ENCODE measurements around the gene NPRL2. TPM values are rescaled to one million over a fixed set of nuclear protein-coding genes. Genes with fewer than 3 reads are reported as not detected.

Gene NPRL2
- total and polyA plus RNA-seq, 2 of the 8 experiments (the other 6 are each of a cell fraction or from before 2014, with no cell fraction given) = 28.4 to 51.4 TPM

DNA sequence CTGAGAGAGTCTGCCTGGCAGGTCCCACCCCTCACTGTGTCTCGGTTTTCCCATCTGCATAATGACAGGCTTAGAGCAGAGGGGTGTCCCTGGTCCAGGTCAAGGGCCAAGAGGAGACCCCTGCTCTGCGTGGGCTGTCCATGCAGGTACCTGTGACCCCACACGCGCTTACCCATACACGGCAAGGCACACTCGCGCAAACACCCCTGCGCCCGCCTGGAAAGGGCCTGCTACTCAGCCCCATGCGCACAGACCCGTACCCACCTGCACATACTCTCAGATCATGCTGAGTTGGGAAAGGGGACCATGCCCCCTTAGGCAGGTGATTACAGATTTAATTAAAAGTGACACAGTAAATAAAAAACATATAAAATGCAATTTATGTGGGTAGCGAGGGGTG, 32.1 kb upstream of the NPRL2 start:
- ChIA-PET POLR2A (ENCODE audit: partially characterized antibody) (no interaction called here), CTCF (ENCODE audit: partially characterized antibody) (no interaction called here)
- H3K23ac ChIP-seq (ENCODE audit: insufficient read length) = no peak overlapping the region
- H3K18ac ChIP-seq (ENCODE audit: extremely low read depth, low read length) = no peak overlapping the region
- no peak overlapping the region for H3K9ac ChIP-seq (replicated peaks in 1 of 4; ENCODE audit: extremely low read depth in 1 of 4, low read depth in 3 of 4, low read length in 3 of 4)
- H2AK5ac ChIP-seq (ENCODE audit: low read depth, low read length) = no peak overlapping the region
- no peak overlapping the region for H4K8ac ChIP-seq (ENCODE audit: extremely low read depth, insufficient read depth, low read length)
- H3K27me3 ChIP-seq (replicated peaks in 1 of 4; ENCODE audit: control insufficient read depth in 3 of 4, extremely low read depth in 1 of 4, insufficient read depth in 3 of 4, low read length in 3 of 4) = peaks cover 0 to 3% (median 0%) of the 10 kb centered on the region in 4 experiments; a peak in 1 of 7 replicates
- no peaks in the 10 kb centered on the region for H3K9me3 ChIP-seq (ENCODE audit: insufficient read depth in 2 of 2, low read depth in 1 of 2, low read length in 1 of 2)
- H3K56ac ChIP-seq (replicated peaks; ENCODE audit: insufficient read length, low read depth, low read length) = no peak overlapping the region
- H3K4me3 ChIP-seq (ENCODE audit: extremely low read depth in 1 of 4, insufficient read depth in 2 of 4, low read depth in 3 of 4, low read length in 4 of 4) = no peak overlapping the region
- H3K79me1 ChIP-seq (ENCODE audit: low read depth, low read length) = no peaks in the 10 kb centered on the region
- no peaks in the 10 kb centered on the region for H3K36me3 ChIP-seq (ENCODE audit: control insufficient read depth in 2 of 4, insufficient read depth in 4 of 4, low read length in 3 of 4)
- H2BK15ac ChIP-seq (ENCODE audit: low read length) = no peak overlapping the region
- H2BK120ac ChIP-seq (replicated peaks; ENCODE audit: low read depth, low read length) = no peak overlapping the region
- H2BK5ac ChIP-seq (ENCODE audit: low read depth, low read length) = no peak overlapping the region
- H3K4ac ChIP-seq (replicated peaks; ENCODE audit: insufficient read length, low read depth, low read length) = no peak overlapping the region
- H3K14ac ChIP-seq (ENCODE audit: insufficient read length) = no peak overlapping the region
- H2BK20ac ChIP-seq (ENCODE audit: low read length) = no peak overlapping the region
- no peak overlapping the region for H2AFZ ChIP-seq (ENCODE audit: low read length)
- H3K4me2 ChIP-seq (ENCODE audit: insufficient read depth in 1 of 2, low read depth in 2 of 2, low read length in 2 of 2) = no peak overlapping the region
- H2BK12ac ChIP-seq (ENCODE audit: low read depth, low read length) = no peak overlapping the region
- DNase-seq (ENCODE audit: low read depth in 1 of 2, low spot score in 2 of 2) (no peak), FAIRE-seq (no peak)
- WGBS, 2 experiments (ENCODE audit: extremely low coverage in 1 of 2, insufficient coverage in 1 of 2, insufficient read length in 1 of 2, insufficient replicate concordance in 2 of 2, low coverage in 1 of 2, low lambda C conversion rate in 2 of 2, missing lambda C conversion rate in 1 of 2) = 91% methylated on average over 12 of the region's 12 CpGs; no CpG with 5 or more reads in 1 of the 2 experiments
- H4K5ac ChIP-seq (ENCODE audit: insufficient read length, low read depth, low read length) = no peak overlapping the region
- H3K4me1 ChIP-seq (replicated peaks in 1 of 4; ENCODE audit: control insufficient read depth in 3 of 4, insufficient read depth in 4 of 4, low read length in 3 of 4) = peaks cover 0 to 5% (median 2%) of the 10 kb centered on the region in 4 experiments; a peak in 2 of 7 replicates
- H4K91ac ChIP-seq (replicated peaks; ENCODE audit: insufficient read length, low read length) = no peak overlapping the region
- H3K23me2 ChIP-seq (ENCODE audit: low read depth, low read length) = no peaks in the 10 kb centered on the region
- H4K20me1 ChIP-seq (replicated peaks in 1 of 2; ENCODE audit: control insufficient read depth in 1 of 2, insufficient read depth in 2 of 2, low read length in 2 of 2) = peaks cover 2 to 4% of the 10 kb centered on the region in 2 experiments
- no peaks in the 10 kb centered on the region for H3K79me2 ChIP-seq (ENCODE audit: control insufficient read depth in 1 of 2, insufficient read depth in 2 of 2, low read length in 2 of 2)
- no peak overlapping the region for H3K27ac ChIP-seq (ENCODE audit: low read depth, low read length)
- TF ChIP-seq SIRT6 (IDR thresholded peaks at IDR 0.05; ENCODE audit: low read length) = no peak
- no peak for TF ChIP-seq NANOG (IDR thresholded peaks at IDR 0.05; ENCODE audit: insufficient read depth, low read depth, low read length, poor library complexity, severe bottlenecking)
- TF ChIP-seq JUND (IDR thresholded peaks at IDR 0.05; ENCODE audit: low read length) = no peak
- TF ChIP-seq CHD2 (IDR thresholded peaks at IDR 0.05; ENCODE audit: low read length) = no peak
- no peak for TF ChIP-seq TBP (IDR thresholded peaks at IDR 0.05; ENCODE audit: low read depth, low read length)
- TF ChIP-seq CEBPB (IDR thresholded peaks at IDR 0.05; ENCODE audit: low read depth, low read length) = no peak
- TF ChIP-seq SUZ12 (IDR thresholded peaks at IDR 0.05; ENCODE audit: low read length) = no peak
- no peak for TF ChIP-seq GTF2F1 (IDR thresholded peaks at IDR 0.05; ENCODE audit: borderline replicate concordance, low read depth, low read length)
- TF ChIP-seq POLR2A (IDR thresholded peaks at IDR 0.05; ENCODE audit: control extremely low read depth in 1 of 2, low read depth in 2 of 2, low read length in 2 of 2) = no peak
- TF ChIP-seq KDM1A (IDR thresholded peaks at IDR 0.05; ENCODE audit: borderline replicate concordance, low read length) = no peak
- TF ChIP-seq, protein P1, sequence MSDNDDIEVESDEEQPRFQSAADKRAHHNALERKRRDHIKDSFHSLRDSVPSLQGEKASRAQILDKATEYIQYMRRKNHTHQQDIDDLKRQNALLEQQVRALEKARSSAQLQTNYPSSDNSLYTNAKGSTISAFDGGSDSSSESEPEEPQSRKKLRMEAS (IDR thresholded peaks at IDR 0.05) = no peak
- TF ChIP-seq TAF7 (optimal IDR thresholded peaks at IDR 0.05; ENCODE audit: borderline replicate concordance, low read depth, low read length) = no peak
- TF ChIP-seq BRCA1 (IDR thresholded peaks at IDR 0.05; ENCODE audit: low read depth, low read length) = no peak
- TF ChIP-seq BCL11A (IDR thresholded peaks at IDR 0.05; ENCODE audit: low read depth in 2 of 2, low read length in 2 of 2) = no peak
- TF ChIP-seq HDAC2 (IDR thresholded peaks at IDR 0.05; ENCODE audit: borderline replicate concordance in 1 of 2, low read depth in 2 of 2, low read length in 2 of 2) = no peak
- no peak for TF ChIP-seq SP4 (IDR thresholded peaks at IDR 0.05; ENCODE audit: low read length)

Measured in H1 (cell line).